HFFc6 (cell line): Measurements from ENCODE around the gene PTCD2. TPM values are rescaled to one million over a fixed set of nuclear protein-coding genes. Genes with fewer than 3 reads are reported as not detected.

Experiments used
- DNase-seq: peaks from one replicate; pipeline ENCODE4 v3.0.0-alpha.2; 2018
- H3K27ac Mint-ChIP-seq: 2 replicates; pipeline ENCODE4 v1.8.0; 2020; ENCODE audit warnings: mild to moderate bottlenecking, mixed read lengths
- H3K27me3 Mint-ChIP-seq: 2 replicates; pipeline ENCODE4 v1.8.0; 2021; ENCODE audit warnings: mild to moderate bottlenecking, moderate library complexity, mixed read lengths; ENCODE audit not compliant: insufficient read depth
- H3K36me3 Mint-ChIP-seq: 2 replicates; pipeline ENCODE4 v1.8.0; 2021; ENCODE audit warnings: low read depth, mixed read lengths
- H3K4me1 Mint-ChIP-seq: 2 replicates; pipeline ENCODE4 v1.8.0; 2020; ENCODE audit warnings: low read depth, mixed read lengths
- H3K4me3 Mint-ChIP-seq: 2 replicates; pipeline ENCODE4 v1.8.0; 2020; ENCODE audit warnings: mild to moderate bottlenecking, moderate library complexity, mixed read lengths
- H3K9me3 Mint-ChIP-seq: 2 replicates; pipeline ENCODE4 v1.8.0; 2020; ENCODE audit warnings: mild to moderate bottlenecking, mixed read lengths
- total RNA-seq, 6 experiments: library from RNA; stranded (reverse); fragmentation: NEBNext Ultra II Directional; extraction: Animal tissue kit (Norgen Biotek cat#: 25700); gene quantifications; 2 replicates in 1 of 6; 3 replicates in 5 of 6; pipeline ENCODE4 v1.2.3, GENCODE V29; 2021
- TF ChIP-seq, protein P1 (sequence below): fragments of 200-600 bp; sonication (generic); IDR thresholded peaks from 2 replicates; pipeline ENCODE4 v1.5.0; 2021; ENCODE audit warnings: antibody characterized with exemption, mild to moderate bottlenecking

The PTCD2 gene
- total RNA-seq, 6 experiments from 2014 or later: 10.8 to 14.4 (median 12.9) TPM

DNA sequence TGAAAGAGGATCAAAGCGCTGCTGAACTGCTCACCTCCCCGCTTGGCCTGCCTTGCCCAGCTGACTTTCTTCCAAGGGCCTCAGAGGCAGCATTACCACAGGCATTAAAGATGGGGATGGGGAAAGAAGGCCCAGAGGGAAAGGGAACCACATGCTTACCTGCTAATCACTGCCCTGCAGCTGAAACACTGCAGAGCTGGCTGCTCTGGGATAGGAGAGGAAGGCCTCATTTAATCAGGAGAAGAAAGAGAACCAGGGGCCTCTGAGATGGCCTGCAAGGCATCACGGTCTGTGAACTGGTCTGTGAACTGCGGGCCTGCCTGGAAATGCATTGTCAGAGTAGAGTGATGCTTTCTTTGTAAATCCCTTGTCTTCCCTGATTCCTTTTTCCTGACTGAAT is 44.8 kb downstream of the PTCD2 start:
- Mint-ChIP-seq H3K27ac (no peak overlapping the region; the same call in 1 of the 2 replicates), H3K27me3 (no peaks in the 10 kb centered on the region), H3K4me1 (peaks cover 61% of the 10 kb centered on the region), H3K36me3 (peaks cover 23% of the 10 kb centered on the region), H3K4me3 (no peak overlapping the region), H3K9me3 (peaks cover 4% of the 10 kb centered on the region; the same call in 1 of the 2 replicates)
- TF ChIP-seq, protein P1, sequence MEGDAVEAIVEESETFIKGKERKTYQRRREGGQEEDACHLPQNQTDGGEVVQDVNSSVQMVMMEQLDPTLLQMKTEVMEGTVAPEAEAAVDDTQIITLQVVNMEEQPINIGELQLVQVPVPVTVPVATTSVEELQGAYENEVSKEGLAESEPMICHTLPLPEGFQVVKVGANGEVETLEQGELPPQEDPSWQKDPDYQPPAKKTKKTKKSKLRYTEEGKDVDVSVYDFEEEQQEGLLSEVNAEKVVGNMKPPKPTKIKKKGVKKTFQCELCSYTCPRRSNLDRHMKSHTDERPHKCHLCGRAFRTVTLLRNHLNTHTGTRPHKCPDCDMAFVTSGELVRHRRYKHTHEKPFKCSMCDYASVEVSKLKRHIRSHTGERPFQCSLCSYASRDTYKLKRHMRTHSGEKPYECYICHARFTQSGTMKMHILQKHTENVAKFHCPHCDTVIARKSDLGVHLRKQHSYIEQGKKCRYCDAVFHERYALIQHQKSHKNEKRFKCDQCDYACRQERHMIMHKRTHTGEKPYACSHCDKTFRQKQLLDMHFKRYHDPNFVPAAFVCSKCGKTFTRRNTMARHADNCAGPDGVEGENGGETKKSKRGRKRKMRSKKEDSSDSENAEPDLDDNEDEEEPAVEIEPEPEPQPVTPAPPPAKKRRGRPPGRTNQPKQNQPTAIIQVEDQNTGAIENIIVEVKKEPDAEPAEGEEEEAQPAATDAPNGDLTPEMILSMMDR: no peak
- no peak for DNase-seq

DNA sequence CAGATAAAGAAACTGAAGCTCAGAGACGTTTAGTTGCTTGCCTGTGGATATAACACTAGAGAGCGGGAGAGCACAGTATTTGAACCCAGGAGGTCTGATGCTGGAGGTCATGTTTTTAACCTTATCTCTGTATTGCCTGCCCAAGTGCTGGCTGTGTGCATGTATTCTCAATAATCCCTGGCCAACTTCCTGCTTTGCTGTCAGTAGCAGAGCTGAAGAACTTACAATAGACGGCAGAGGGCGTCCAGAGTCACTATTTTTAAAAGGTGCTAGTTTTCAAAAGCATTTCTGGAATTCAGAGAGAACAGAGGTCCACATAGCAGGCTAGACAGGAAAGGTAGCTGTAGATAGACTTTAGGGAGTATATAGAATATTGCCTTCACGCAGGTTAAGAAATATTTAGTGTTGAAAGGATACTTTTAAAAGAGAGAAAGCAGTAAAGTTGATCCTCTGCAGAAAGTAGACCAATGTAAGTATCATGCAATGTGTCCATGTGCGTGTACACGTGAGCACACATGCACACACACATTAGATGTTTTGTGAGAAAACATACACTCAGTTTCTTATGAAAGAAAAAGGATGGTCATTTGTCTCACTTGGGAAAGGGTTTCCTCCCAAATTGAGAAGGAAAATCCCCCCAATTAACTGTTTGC is 46.3 kb downstream of the PTCD2 start:
- Mint-ChIP-seq H3K9me3 (peaks cover 4% of the 10 kb centered on the region; the same call in 1 of the 2 replicates), H3K27me3 (no peaks in the 10 kb centered on the region), H3K36me3 (peaks cover 13% of the 10 kb centered on the region), H3K4me1 (peaks cover 61% of the 10 kb centered on the region), H3K27ac (peak overlapping the region; percentile 68), H3K4me3 (no peak overlapping the region)
- peak; percentile 68 for DNase-seq
- TF ChIP-seq, protein P1: peak; percentile 85

DNA sequence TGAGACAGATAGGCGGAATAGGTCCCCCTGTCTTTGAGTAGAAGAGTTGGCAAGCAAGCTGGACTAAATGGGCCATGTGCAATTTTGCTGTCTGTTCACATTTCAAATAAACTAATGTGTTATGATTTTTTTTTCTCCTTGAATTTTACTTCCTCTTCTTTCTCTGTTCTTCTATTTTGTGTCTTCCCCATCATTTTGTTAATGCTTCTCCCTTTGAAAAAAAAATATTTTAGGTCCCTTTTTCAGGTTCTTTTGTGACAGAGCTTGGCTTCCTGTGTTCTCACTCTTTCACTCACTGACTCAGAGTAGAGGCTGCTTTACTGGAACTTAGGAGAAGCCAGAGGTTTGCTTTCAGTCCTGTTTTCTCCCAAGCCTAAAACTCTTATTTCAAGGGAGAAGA is 48.1 kb downstream of the PTCD2 start:
- Mint-ChIP-seq H3K4me3 (no peak overlapping the region), H3K27me3 (no peaks in the 10 kb centered on the region), H3K9me3 (no peaks in the 10 kb centered on the region), H3K27ac (no peak overlapping the region), H3K36me3 (no peaks in the 10 kb centered on the region), H3K4me1 (peaks cover 50% of the 10 kb centered on the region)
- no peak for DNase-seq
- TF ChIP-seq, protein P1: no peak; the same call in 1 of the 2 replicates

DNA sequence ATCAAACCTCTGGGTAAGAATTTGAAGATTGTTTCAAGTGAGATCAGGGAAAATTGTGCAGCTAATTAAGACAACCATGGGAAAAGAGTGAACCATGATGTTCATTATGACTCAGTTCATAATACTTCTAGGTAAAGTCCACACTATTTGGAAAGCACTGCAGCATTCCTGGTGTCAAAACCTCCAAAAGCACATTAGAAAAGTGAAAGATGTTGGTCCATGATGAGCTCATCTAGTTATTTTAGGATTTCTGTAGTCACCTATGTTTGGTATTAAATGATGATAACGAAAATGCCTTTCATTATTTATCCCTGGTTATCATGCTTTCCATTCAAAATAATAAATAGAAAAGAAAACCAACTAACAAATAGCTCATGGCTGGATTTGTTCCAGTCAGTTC is 49.1 kb downstream of the PTCD2 start:
- Mint-ChIP-seq H3K36me3 (no peaks in the 10 kb centered on the region), H3K4me1 (peaks cover 40% of the 10 kb centered on the region), H3K4me3 (no peak overlapping the region), H3K27me3 (no peaks in the 10 kb centered on the region), H3K27ac (no peak overlapping the region), H3K9me3 (no peaks in the 10 kb centered on the region)
- DNase-seq: no peak
- TF ChIP-seq, protein P1: no peak

DNA sequence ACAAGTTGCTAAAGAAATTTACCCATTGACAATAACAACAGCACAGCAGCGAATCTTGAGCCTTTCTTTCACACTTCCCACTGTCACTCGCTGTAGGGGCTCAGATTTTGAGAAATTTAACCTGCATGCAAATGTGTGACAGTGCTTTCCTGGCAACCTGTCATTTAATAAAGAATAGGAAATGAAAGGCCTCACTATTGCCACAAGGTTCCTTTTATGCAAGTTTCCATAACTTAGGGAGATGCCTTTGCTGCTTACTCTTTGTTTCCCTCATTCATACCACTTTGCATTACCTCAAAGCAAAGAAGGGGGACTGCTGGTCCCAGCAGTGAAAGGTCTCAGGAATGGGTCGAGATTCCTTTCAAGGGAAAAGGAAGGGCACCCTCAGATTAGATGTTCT is 49.5 kb downstream of the PTCD2 start:
- Mint-ChIP-seq H3K9me3 (0 out of 2 replicates have a peak, but pooled peaks cover 3% of the 10 kb centered on the region), H3K36me3 (0 out of 2 replicates have a peak, but pooled peaks cover 3% of the 10 kb centered on the region), H3K27me3 (no peaks in the 10 kb centered on the region), H3K4me1 (peaks cover 36% of the 10 kb centered on the region), H3K27ac (no peak overlapping the region), H3K4me3 (no peak overlapping the region)
- TF ChIP-seq, protein P1: no peak
- no peak for DNase-seq
